BLaER1 treated with 17β-estradiol and CSF1 and Interleukin-3, amounts not matched to agents 10 nM and 100 nM (cell line): ENCODE data around the gene NSUN3.
"Not testable (repeated sequence)": the region's sequence is repeated elsewhere in the genome, so short reads cannot be mapped to it uniquely, and the experiment has no call there.

ENCODE experiments used
- H3K27ac ChIP-seq, 11 experiments: shearing (Covaris generic); formaldehyde crosslinking; 2 replicates each; pipeline ENCODE4 v1.8.1; 2022
- H3K27me3 ChIP-seq, 11 experiments: shearing (Covaris generic); formaldehyde crosslinking; 2 replicates each; pipeline ENCODE4 v1.8.1; 2022
- H3K36me3 ChIP-seq, 11 experiments: shearing (Covaris generic); formaldehyde crosslinking; 2 replicates each; pipeline ENCODE4 v1.8.1; 2022
- H3K4me1 ChIP-seq, 10 experiments: shearing (Covaris generic); formaldehyde crosslinking; 2 replicates each; pipeline ENCODE4 v1.8.1; 2022
- H3K4me2 ChIP-seq, 11 experiments: shearing (Covaris generic); formaldehyde crosslinking; 2 replicates each; pipeline ENCODE4 v1.8.1; 2022
- H3K4me3 ChIP-seq, 10 experiments: shearing (Covaris generic); formaldehyde crosslinking; 2 replicates each; pipeline ENCODE4 v1.8.1; 2022
- H3K9ac ChIP-seq, 11 experiments: shearing (Covaris generic); formaldehyde crosslinking; 2 replicates each; pipeline ENCODE4 v1.8.1; 2022
- H3K9me3 ChIP-seq, 11 experiments: shearing (Covaris generic); formaldehyde crosslinking; replicated peaks in 1 of 11; 2 replicates each; pipeline ENCODE4 v1.8.1; 2022
- H4K20me1 ChIP-seq, 11 experiments: shearing (Covaris generic); formaldehyde crosslinking; 2 replicates each; pipeline ENCODE4 v1.8.1; 2022
- Cebpa-rat ChIP-seq, 11 experiments: shearing (Covaris generic); IDR thresholded peaks; 2 replicates each; pipeline ENCODE4 v1.8.1; 2022

The NSUN3 gene

GRCh38 chr3:94043285-94043684, 19.6 kb upstream of the NSUN3 start:
- H3K36me3 ChIP-seq = peaks cover 16 to 36% (median 23%) of the 10 kb centered on the region in 11 experiments
- no peak overlapping the region for H3K27ac ChIP-seq
- no peak overlapping the region for H3K4me2 ChIP-seq
- no peaks in the 10 kb centered on the region for H3K27me3 ChIP-seq
- H4K20me1 ChIP-seq = no peaks in the 10 kb centered on the region
- no peaks in the 10 kb centered on the region for H3K4me1 ChIP-seq
- no peak overlapping the region for H3K4me3 ChIP-seq
- H3K9me3 ChIP-seq = peaks cover 14 to 22% (median 19%) of the 10 kb centered on the region in 11 experiments
- no peak overlapping the region for H3K9ac ChIP-seq
- no peak for TF ChIP-seq Cebpa-rat (IDR thresholded peaks at IDR 0.05)

DNA sequence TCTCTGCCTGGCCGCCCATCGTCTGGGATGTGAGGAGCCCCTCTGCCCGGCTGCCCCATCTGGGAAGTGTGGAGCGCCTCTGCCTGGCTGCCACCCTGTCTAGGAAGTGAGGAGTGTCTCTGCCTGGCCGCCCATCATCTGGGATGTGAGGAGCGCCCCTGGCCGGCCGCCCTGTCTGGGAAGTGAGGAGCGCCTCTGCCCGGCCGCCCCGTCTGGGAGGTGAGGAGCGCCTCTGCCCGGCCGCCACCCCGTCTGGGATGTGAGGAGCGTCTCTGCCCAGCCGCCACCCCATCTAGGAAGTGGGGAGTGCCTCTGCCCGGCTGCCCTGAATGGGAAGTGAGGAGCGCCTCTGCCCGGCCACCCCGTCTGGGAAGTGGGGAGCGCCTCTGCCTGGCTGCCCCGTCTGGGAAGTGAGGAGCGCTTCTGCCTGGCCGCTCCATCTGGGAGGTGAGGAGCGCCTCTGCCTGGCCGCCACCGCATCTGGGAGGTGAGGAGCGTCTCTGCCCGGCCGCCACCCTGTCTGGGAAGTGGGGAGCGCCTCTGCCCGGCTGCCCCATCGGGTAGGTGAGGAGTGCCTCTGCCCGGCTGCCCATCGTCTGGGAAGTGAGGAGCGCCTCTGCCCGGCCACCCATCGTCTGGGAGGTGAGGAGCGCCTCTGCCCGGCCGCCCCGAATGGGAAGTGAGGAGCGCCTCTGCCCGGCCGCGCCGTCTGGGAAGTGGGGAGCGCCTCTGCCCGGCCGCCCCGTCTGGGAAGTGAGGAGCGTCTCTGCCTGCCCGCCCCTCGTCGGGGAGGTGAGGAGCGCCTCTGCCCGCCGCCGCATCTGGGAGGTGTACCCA, 18.5 kb upstream of the NSUN3 start:
- Histone ChIP-seq H3K36me3 (peaks cover 13 to 31% (median 21%) of the 10 kb centered on the region in 11 experiments), H3K4me3 (peak overlapping the region in 5 of 10 experiments; percentile 8 to 44 (median 20); a peak in 5 of 20 replicates), H3K9me3 (peaks cover 14 to 22% (median 19%) of the 10 kb centered on the region in 11 experiments)
- not testable (repeated sequence) for H3K9ac ChIP-seq, H3K4me1 ChIP-seq, H3K27ac ChIP-seq, H3K4me2 ChIP-seq, H4K20me1 ChIP-seq, H3K27me3 ChIP-seq

- H3K9ac ChIP-seq = no peak overlapping the region
- peaks cover 13 to 36% (median 21%) of the 10 kb centered on the region in 11 experiments for H3K36me3 ChIP-seq
- H4K20me1 ChIP-seq = no peaks in the 10 kb centered on the region
- H3K27ac ChIP-seq = no peak overlapping the region
- H3K4me3 ChIP-seq = no peak overlapping the region
- no peak for TF ChIP-seq Cebpa-rat (IDR thresholded peaks at IDR 0.05)
- no peak overlapping the region for H3K4me2 ChIP-seq
- no peaks in the 10 kb centered on the region for H3K27me3 ChIP-seq
- peaks cover 14 to 22% (median 19%) of the 10 kb centered on the region in 11 experiments for H3K9me3 ChIP-seq
- no peaks in the 10 kb centered on the region for H3K4me1 ChIP-seq
Measured at GRCh38 chr3:94046533-94046932, 16.3 kb upstream of the NSUN3 start.

GRCh38 chr3:94049267-94049666, 13.6 kb upstream of the NSUN3 start:
- Histone ChIP-seq H3K9ac (no peak overlapping the region), H3K4me1 (no peaks in the 10 kb centered on the region), H3K9me3 (peaks cover 7 to 15% (median 12%) of the 10 kb centered on the region in 11 experiments), H3K4me2 (no peak overlapping the region), H3K27me3 (no peaks in the 10 kb centered on the region), H3K4me3 (no peak overlapping the region), H3K36me3 (peaks cover 9 to 36% (median 15%) of the 10 kb centered on the region in 11 experiments), H3K27ac (no peak overlapping the region), H4K20me1 (no peaks in the 10 kb centered on the region)
- TF ChIP-seq Cebpa-rat (IDR thresholded peaks at IDR 0.05) = no peak

DNA sequence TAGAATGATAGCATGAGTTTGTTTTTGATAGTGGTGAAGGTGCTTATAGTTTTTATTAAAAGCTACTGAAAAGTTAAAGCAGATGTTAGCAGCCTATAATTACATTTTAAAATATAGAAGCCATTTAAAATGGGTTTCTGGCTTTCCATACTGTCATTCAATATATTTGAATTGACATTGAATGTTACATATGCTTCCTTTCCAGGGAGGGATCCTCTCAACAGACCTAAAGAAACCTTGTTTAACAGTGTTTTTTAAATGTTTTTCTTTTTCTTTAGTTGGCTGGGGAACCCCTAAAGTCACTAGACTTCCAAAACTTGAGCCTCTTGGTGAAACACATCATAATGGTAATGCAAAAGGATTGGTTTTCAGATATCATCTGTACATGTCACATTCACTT, 12.3 kb upstream of the NSUN3 start:
- Histone ChIP-seq H3K9ac (no peak overlapping the region), H4K20me1 (no peaks in the 10 kb centered on the region), H3K36me3 (peaks cover 0 to 23% (median 5%) of the 10 kb centered on the region in 11 experiments; a peak in 13 of 22 replicates), H3K27ac (no peak overlapping the region), H3K9me3 (peaks cover 0 to 2% (median 0%) of the 10 kb centered on the region in 11 experiments; a peak in 3 of 22 replicates), H3K4me1 (no peaks in the 10 kb centered on the region), H3K4me3 (no peak overlapping the region), H3K4me2 (no peak overlapping the region), H3K27me3 (no peaks in the 10 kb centered on the region)
- no peak for TF ChIP-seq Cebpa-rat (IDR thresholded peaks at IDR 0.05)

DNA sequence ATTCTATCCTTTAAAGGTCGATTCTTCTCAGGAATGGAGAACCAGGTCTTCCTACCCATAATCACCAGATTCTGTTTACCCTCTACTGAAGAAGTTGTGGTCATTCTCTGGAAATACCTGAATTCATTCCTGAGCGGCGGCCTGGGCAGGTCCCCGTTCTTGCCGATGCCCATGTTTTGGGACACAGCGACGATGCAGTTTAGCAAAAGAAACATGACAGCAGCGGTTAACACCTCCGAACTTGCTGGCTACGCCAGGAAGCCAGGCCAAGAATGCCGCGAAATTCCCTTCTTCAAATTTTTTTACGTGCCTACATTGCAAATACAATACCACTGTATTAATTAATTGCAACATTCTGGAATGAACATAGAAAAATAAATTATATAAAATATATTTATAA, 1.6 kb upstream of the NSUN3 start:
- Histone ChIP-seq H3K27ac (no peak overlapping the region), H3K36me3 (peaks cover 17 to 40% (median 24%) of the 10 kb centered on the region in 11 experiments; a peak in 21 of 22 replicates), H3K9me3 (peaks cover 0 to 3% (median 0%) of the 10 kb centered on the region in 11 experiments; a peak in 2 of 22 replicates), H4K20me1 (no peaks in the 10 kb centered on the region), H3K4me3 (no peak overlapping the region), H3K4me2 (peak overlapping the region in 6 of 11 experiments; percentile 32 to 93 (median 84); a peak in 9 of 22 replicates), H3K4me1 (peaks cover 20 to 40% (median 31%) of the 10 kb centered on the region in 10 experiments), H3K9ac (no peak overlapping the region; a peak in 1 of 22 replicates), H3K27me3 (no peaks in the 10 kb centered on the region)
- no peak for TF ChIP-seq Cebpa-rat (IDR thresholded peaks at IDR 0.05)

- TF ChIP-seq Cebpa-rat (IDR thresholded peaks at IDR 0.05) = no peak
- peak overlapping the region; percentile 65 to 84 (median 72) for H3K4me3 ChIP-seq
- H4K20me1 ChIP-seq = no peaks in the 10 kb centered on the region; a peak in 2 of 22 replicates
- H3K9me3 ChIP-seq = peaks cover 4 to 18% (median 13%) of the 10 kb centered on the region in 11 experiments; a peak in 20 of 22 replicates
- H3K27ac ChIP-seq = peak overlapping the region; percentile 91 to 100 (median 96)
- H3K4me1 ChIP-seq = peaks cover 20 to 44% (median 31%) of the 10 kb centered on the region in 10 experiments
- no peaks in the 10 kb centered on the region for H3K27me3 ChIP-seq
- peaks cover 31 to 61% (median 39%) of the 10 kb centered on the region in 11 experiments for H3K36me3 ChIP-seq
- H3K9ac ChIP-seq = peak overlapping the region; percentile 87 to 99 (median 95)
- peak overlapping the region; percentile 82 to 97 (median 92) for H3K4me2 ChIP-seq
Measured at GRCh38 chr3:94063496-94064119, 747 bp downstream of the NSUN3 start.

DNA sequence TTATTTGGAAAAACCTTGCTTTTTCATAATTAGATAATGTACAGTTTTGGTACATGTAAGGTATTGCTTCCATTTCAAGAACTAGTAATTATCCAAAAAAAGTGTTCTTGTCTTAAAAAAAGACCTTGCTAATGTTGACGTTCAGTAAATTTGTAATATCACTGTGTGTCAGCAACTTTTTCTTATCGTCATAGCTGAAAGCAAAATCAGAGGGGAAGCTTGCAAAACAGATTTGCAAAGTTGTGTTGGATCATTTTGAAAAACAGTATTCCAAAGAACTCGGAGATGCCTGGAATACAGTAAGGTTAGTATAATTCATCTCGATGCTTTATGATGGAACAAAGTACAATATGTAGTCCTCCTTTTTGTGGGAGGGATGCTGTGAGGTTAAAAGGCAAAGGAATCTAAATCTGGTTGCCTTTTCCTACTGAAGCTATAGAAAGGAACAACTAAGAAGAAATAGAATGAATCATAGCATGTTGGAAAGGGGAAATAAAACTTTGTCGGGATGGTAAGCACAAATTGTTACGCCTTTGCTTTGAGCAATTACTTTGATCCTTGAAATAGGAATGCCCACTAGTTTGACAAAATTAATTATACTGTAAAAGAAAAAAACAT, 1.5 kb downstream of the NSUN3 start:
- TF ChIP-seq Cebpa-rat (IDR thresholded peaks at IDR 0.05) = no peak
- peak overlapping the region; percentile 82 to 97 (median 92) for H3K4me2 ChIP-seq

More for the DNA sequence above, 1.5 kb downstream of the NSUN3 start:
- Histone ChIP-seq H3K4me3 (peak overlapping the region; percentile 65 to 84 (median 72); a peak in 16 of 20 replicates), H3K27ac (peak overlapping the region; percentile 91 to 100 (median 96); a peak in 16 of 22 replicates), H3K9ac (peak overlapping the region in 10 of 11 experiments; percentile 92 to 99 (median 96); a peak in 19 of 22 replicates), H3K9me3 (peaks cover 4 to 18% (median 13%) of the 10 kb centered on the region in 11 experiments; a peak in 20 of 22 replicates), H4K20me1 (peaks cover 0 to 4% (median 0%) of the 10 kb centered on the region in 11 experiments; a peak in 5 of 22 replicates), H3K27me3 (no peaks in the 10 kb centered on the region), H3K4me1 (peaks cover 20 to 44% (median 31%) of the 10 kb centered on the region in 10 experiments), H3K36me3 (peaks cover 26 to 54% (median 34%) of the 10 kb centered on the region in 11 experiments)
